Measurements from ENCODE around the gene INO80.
"Not testable (repeated sequence)": the region's sequence is repeated elsewhere in the genome, so short reads cannot be mapped to it uniquely, and the experiment has no call there.

Gene INO80

DNA sequence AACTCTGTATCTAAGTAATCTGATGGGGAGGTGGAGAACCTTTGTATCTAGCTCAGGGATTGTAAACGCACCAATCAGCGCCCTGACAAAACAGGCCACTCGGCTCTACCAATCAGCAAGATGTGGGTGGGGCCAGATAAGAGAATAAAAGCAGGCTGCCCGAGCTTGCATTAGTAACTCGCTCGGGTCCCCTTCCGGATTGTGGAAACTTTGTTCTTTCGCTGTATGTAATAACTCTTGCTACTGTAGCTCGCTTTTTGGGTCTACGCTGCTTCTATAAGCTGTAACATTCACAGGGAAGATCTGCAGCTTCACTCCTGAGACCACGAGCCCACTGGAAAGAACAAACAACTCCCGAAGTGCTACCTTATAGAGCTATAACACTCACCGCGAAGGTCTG lies 153.8 kb downstream of the INO80 start:
- not testable (repeated sequence) for DNase-seq (ENCODE audit: low spot score)

DNA sequence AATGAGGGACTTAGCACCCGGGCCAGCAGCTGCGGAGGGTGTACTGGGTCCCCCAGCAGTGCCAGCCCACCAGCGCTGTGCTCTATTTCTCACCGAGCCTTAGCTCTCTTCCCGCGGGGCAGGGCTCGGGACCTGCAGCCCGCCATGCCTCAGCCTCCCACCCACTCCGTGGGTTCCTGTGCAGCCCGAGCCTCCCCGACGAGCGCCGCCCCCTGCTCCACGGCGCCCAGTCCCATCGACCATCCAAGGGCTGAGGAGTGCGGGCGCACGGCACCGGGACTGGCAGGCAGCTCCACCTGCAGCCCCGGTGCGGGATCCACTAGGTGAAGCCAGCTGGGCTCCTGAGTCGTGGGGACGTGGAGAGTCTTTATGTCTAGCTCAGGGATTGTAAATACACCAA lies 154.3 kb downstream of the INO80 start:
- not testable (repeated sequence) for DNase-seq (ENCODE audit: low spot score)

DNA sequence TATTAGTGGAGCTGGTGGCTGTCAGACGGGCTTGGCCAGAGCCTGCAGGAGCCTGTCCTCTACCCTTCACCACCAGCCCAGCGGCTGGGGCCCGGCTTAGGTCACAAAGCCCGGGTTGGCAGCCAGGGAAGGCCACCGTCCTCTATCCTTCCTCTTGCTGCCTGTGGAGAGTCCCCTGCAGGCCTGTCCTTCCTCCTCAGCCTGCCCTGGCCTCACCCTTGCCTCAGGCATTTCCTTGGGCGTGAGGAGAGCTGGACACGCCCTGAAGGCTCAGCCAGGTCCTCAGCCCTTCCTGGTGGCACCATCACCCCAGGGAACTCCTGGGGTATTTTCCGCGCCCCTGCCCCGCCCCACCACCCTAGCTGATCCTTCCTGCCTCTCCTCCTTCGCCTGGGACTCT lies 155.2 kb downstream of the INO80 start:
- DNase-seq (ENCODE audit: low spot score), result no peak

- DNase-seq (ENCODE audit: low spot score), result no peak
Observed at GRCh38 chr15:40960151-40960885, 155.8 kb downstream of the INO80 start.

DNA sequence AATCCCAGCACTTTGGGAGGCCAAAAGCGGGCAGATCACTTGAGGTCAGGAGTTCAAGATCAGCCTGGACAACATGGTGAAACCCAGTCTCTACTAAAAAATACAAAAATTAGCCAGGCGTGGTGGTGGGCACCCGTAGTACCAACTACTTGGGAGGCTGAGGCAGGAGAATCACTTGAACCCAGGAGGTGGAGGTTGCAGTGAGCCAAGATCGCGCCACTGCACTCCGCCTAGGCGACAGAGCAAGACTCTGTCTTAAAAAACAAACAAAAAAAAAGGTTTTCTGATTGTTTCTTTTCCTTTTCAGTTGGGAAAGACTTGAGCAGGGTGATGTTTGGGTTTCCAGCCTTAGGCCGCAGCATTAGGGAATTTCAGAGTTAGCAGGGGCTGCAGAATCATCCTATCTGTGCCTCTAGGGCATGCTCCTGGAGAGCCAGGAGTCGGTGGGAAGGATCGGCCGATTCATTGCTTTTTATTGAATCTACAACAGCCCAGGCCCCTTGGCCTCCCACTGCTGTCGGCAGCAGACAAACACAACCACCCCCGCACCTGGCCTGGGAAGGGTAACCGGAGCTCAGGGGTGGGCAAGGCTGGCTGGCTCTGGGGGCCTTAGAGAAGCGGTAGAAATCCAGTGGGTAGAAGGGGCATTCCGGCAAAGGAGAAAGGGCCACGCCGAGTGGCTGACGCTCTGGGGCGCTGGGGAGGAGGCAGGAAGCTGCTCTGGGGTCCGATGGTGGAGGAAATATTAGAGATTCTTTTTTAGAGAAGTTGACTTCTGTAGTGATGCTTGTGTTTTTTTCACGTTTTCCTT lies 156.5 kb downstream of the INO80 start:
- no peak for DNase-seq (ENCODE audit: low spot score)

GRCh38 chr15:40958723-40959122 lies 157.4 kb downstream of the INO80 start:
- no peak for DNase-seq (ENCODE audit: low spot score)

GRCh38 chr15:40958146-40958545 lies 157.9 kb downstream of the INO80 start:
- DNase-seq (ENCODE audit: low spot score), result no peak

GRCh38 chr15:40957581-40958051 lies 158.5 kb downstream of the INO80 start:
- no peak for DNase-seq (ENCODE audit: low spot score)

GRCh38 chr15:40957041-40957555 lies 159.0 kb downstream of the INO80 start:
- no peak for DNase-seq (ENCODE audit: low spot score)

- no peak for DNase-seq (ENCODE audit: low spot score)
Observed at GRCh38 chr15:40956541-40956982, 159.5 kb downstream of the INO80 start.

DNA sequence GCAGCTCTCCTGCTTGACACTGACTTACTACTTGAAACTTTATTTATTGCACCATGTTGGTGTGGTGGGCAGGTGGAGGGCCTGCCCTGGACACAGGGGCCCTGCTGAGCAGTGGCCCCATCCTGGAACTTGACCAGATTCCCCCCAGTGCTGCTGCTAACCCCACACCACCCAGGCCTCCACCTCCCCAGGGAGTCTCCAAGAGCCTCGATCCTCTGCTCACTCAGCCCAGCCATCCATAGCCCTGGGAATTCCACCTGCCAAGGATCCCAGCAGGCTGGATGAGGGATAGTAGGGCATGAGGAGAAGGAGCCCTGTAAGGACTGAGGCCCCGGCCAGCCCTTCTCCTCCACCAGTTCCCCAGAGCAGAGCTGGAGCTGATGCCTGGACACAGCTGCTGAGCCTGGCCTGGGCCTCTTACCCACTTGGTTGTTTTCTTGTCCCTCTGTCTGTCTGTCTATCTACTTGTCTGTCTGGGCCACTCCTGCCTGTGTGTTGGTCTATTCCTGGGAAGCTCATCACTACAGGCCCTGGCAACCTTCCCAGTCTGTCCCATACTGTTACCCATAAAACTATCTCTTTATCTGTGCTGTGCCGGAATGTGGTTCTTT lies 160.0 kb downstream of the INO80 start:
- DNase-seq (ENCODE audit: low spot score), result no peak

- DNase-seq (ENCODE audit: low spot score), result no peak
Observed at GRCh38 chr15:40955141-40955903, 160.8 kb downstream of the INO80 start.

GRCh38 chr15:40954158-40954848 lies 161.8 kb downstream of the INO80 start:
- not testable (repeated sequence) for DNase-seq (ENCODE audit: low spot score)

DNA sequence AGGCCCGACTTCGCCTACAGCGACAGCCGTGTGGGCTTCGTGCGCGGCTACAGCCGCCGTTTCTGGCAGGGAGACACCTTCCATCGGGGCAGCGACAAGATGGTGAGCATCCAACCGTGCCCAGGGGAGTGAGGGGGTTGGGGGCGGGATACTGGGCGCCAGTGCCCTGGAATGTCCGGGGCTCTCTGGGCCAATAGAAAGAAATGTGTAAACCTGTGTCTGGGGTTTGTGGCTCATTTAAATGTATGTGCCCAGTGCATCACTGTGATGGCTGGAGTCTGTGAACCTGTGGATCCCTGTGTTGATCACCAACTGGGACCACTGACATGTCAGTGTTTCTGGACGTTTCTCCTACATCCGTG lies 162.4 kb downstream of the INO80 start:
- DNase-seq (ENCODE audit: low spot score), result no peak

- peak; percentile 97 for DNase-seq (ENCODE audit: low spot score)
Observed at GRCh38 chr15:40952901-40953712, 163.0 kb downstream of the INO80 start, which contains the start of gene CHAC1. TSS of gene CHAC1 (plus strand) at chr15:40953471. CDS start at chr15:40953584, 113 bp downstream.

- DNase-seq (ENCODE audit: low spot score), result no peak
Observed at GRCh38 chr15:40952301-40952900, 163.7 kb downstream of the INO80 start.

DNA sequence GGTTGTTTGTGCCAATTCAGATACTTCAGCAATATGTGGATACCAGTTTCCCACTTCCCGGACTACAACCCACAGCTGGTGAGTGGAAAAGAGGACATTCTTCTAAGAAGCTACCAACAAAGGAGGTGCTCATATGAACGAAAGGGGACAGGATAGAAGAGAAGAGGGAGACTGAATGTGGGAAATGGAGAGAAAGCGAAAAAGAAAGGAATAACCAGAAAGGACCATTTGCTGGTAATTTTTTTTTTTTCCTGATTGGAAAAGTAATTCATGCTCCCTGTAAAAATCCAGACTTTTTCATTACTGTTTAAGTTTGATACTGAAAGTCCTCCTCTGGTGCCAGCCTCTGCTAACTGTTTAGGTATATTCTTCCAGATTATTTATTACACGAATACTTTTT lies 164.3 kb downstream of the INO80 start:
- no peak for DNase-seq (ENCODE audit: low spot score)

DNA sequence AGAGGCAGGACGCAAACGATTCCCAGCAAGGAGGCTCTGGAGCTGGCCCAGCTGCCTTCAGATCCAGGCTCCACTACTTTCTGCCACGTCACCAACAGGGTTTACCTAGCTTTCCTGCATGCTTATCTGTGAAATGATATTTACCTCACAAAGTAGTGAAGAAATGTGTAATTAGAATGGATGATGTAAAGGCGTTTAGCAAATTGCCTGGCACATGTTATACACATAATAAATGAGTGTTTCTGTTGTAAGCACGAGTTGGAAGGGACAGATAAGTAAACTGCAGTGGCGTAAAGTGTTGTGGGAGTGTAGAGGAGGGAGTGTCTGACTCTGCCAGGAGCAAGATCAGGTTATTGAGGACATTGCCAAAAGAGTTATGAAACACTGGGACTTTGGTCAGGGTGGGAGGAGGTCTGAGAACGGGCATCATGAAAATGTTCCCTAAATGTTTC lies 166.3 kb downstream of the INO80 start:
- DNase-seq (ENCODE audit: low spot score), result no peak

DNA sequence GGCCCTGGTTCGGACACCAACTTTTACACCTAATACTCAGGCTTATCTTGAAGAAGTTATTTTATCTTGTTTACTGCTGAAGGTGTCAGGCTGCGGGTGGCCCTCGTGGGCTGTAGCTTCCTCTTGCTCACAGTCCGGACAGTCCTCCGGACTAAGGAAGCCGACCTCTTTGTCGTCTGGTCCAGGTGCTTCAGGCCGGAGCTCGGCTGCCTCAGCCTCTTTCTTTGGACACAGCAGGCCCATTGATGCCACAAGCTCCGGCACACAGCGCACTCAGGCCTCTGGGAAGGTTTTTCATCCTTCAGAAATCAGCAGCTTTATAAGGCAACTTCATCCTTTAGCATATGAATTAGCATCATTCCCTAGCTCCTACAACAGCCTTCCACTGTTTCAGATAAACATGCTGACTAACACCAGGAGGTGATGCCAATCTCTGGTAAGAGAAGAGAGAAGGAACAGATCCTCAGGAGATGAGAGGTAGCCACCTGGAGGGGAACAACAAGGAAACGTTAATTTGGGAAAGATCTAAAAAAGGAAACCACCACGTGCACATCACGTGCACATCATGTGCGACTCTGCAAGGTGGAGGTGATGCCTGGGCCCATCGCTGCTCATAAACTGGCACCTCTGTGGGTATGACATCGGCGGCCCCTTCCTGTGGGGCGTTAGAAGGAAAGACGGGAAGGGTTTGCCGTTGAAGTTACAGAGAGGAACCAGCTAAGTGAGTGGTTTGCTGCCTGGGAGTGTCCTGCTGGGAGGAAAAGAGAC lies 167.2 kb downstream of the INO80 start:
- no peak for DNase-seq (ENCODE audit: low spot score)
